HepG2 (cell line): ENCODE results near the gene CKS2. TPM values are rescaled to one million over a fixed set of nuclear protein-coding genes. Genes with fewer than 3 reads are reported as not detected.

Source experiments
- ATAC-seq: fragments of 200-7000 bp; cut with Tn5 transposase; 3 replicates; pipeline ENCODE4 v1.9.1; 2020; ENCODE audit warnings: mild to moderate bottlenecking, moderate library complexity
- BruUV-seq: library from RNA; stranded (reverse); fragments of 400-500 nt; replicated peaks from 2 replicates; lab custom pipeline; 2021; lab: Mats Ljungman, UMichigan
- CTCF ChIA-PET: fragments of 300-600 bp; formaldehyde crosslinking; extraction: SDS; loops from one replicate; lab custom pipeline; 2021; ENCODE audit warnings: low total read pairs, inconsistent platforms, low intra/inter-chr PET ratio; lab: Yijun Ruan, JAX
- POLR2A ChIA-PET: fragments of 350-600 bp; sonication (Branson Sonifier 250); formaldehyde crosslinking; loops from one replicate; lab custom pipeline; 2020; ENCODE audit warnings: antibody characterized with exemption, inconsistent platforms; lab: Yijun Ruan, JAX
- DNase-seq: peaks from one replicate; pipeline ENCODE4 v3.0.0-alpha.2; 2015; ENCODE audit warnings: low spot score
- FAIRE-seq: peaks from 3 replicates; lab custom pipeline; 2011; peaks lifted over from hg19 to GRCh38; lab: Jason Lieb, UNC
- H2AFZ ChIP-seq: one replicate; pipeline ENCODE4 v1.6.1; 2011; ENCODE audit warnings: low read length, inconsistent platforms
- H3K27ac ChIP-seq: fragments of 300-600 bp; 3 replicates; pipeline ENCODE4 v1.8.0; 2011; ENCODE audit warnings: mixed run types, mild to moderate bottlenecking, mixed read lengths, low read length, inconsistent platforms; ENCODE audit not compliant: insufficient read depth; ENCODE audit errors: extremely low read length
- H3K27me3 ChIP-seq, 2 experiments: fragments of 200-600 bp in 1 of 2; 2 replicates in 1 of 2; 3 replicates in 1 of 2; pipeline versions ENCODE4 v1.6.0 to v1.8.0; 2011; ENCODE audit warnings: low read length in 2 of 2, mild to moderate bottlenecking in 2 of 2, moderate library complexity in 2 of 2, inconsistent platforms in 1 of 2; ENCODE audit not compliant: insufficient read depth in 2 of 2, control insufficient read depth in 1 of 2
- H3K36me3 ChIP-seq, 2 experiments: fragments of 200-600 bp in 1 of 2; replicated peaks in 1 of 2; 2 replicates in 1 of 2; 3 replicates in 1 of 2; pipeline versions ENCODE4 v1.5.1 to v1.8.0; 2011; ENCODE audit warnings: low read length in 2 of 2, inconsistent platforms in 1 of 2; ENCODE audit not compliant: insufficient read depth in 2 of 2, control insufficient read depth in 1 of 2
- H3K4me1 ChIP-seq: 2 replicates; pipeline ENCODE4 v1.5.1; 2012; ENCODE audit warnings: low read length, inconsistent platforms; ENCODE audit not compliant: insufficient read depth
- H3K4me2 ChIP-seq: 2 replicates; pipeline ENCODE4 v1.6.0; 2011; ENCODE audit warnings: low read depth, low read length, inconsistent platforms
- H3K4me3 ChIP-seq, 3 experiments: fragments of 200-600 bp in 1 of 3; sonication (generic), shearing (Covaris generic) in 1 of 3; replicated peaks in 1 of 3; 2 replicates each; pipeline ENCODE4 v1.5.1; 2011 to 2016; ENCODE audit warnings: low read length in 3 of 3, inconsistent platforms in 2 of 3, low read depth in 2 of 3, mild to moderate bottlenecking in 2 of 3, control low read depth in 1 of 3, mixed read lengths in 1 of 3; ENCODE audit not compliant: insufficient read depth in 1 of 3
- H3K79me2 ChIP-seq: one replicate; pipeline ENCODE4 v1.6.1; 2011; ENCODE audit warnings: low read length, inconsistent platforms; ENCODE audit not compliant: insufficient read depth
- H3K9ac ChIP-seq: 2 replicates; pipeline ENCODE4 v1.6.0; 2011; ENCODE audit warnings: mild to moderate bottlenecking, low read depth, low read length, inconsistent platforms; ENCODE audit not compliant: insufficient read depth
- H3K9me3 ChIP-seq: 2 replicates; pipeline ENCODE4 v1.5.1; 2012; ENCODE audit warnings: mild to moderate bottlenecking, low read length
- H4K20me1 ChIP-seq: 2 replicates; pipeline ENCODE4 v1.6.0; 2011; ENCODE audit warnings: inconsistent platforms, mild to moderate bottlenecking, low read length, moderate library complexity; ENCODE audit not compliant: insufficient read depth
- BRCA1 ChIP-seq: sonication (generic); formaldehyde crosslinking; IDR thresholded peaks from 2 replicates; pipeline ENCODE4 v1.4.0; 2020; ENCODE audit warnings: missing genetic modification reagents
- CSRNP2 ChIP-seq: sonication (generic); formaldehyde crosslinking; conservative IDR thresholded peaks from 2 replicates; pipeline ENCODE4 v1.8.0; 2022; ENCODE audit warnings: low read depth, missing genetic modification reagents
- MEF2D ChIP-seq: sonication (generic); formaldehyde crosslinking; IDR thresholded peaks from 2 replicates; pipeline ENCODE4 v1.5.1; 2020; ENCODE audit warnings: mild to moderate bottlenecking, missing genetic modification reagents
- NR2F2 ChIP-seq: IDR thresholded peaks from 2 replicates; pipeline ENCODE4 v1.6.1; 2012; ENCODE audit warnings: low read depth, inconsistent platforms, borderline replicate concordance
- PRDM15 ChIP-seq: sonication (generic); formaldehyde crosslinking; IDR thresholded peaks from 2 replicates; pipeline ENCODE4 v1.4.0; 2020; ENCODE audit warnings: missing genetic modification reagents
- RARG ChIP-seq: sonication (generic); formaldehyde crosslinking; IDR thresholded peaks from 2 replicates; pipeline ENCODE4 v1.4.0; 2020; ENCODE audit warnings: low read depth, mild to moderate bottlenecking, missing genetic modification reagents
- ZBTB33 ChIP-seq: sonication (generic); formaldehyde crosslinking; IDR thresholded peaks from 2 replicates; pipeline ENCODE4 v1.4.0; 2020; ENCODE audit warnings: missing genetic modification reagents
- ZBTB46 ChIP-seq: sonication (generic); formaldehyde crosslinking; IDR thresholded peaks from 2 replicates; pipeline ENCODE4 v1.4.0; 2020; ENCODE audit warnings: mild to moderate bottlenecking, missing genetic modification reagents, borderline replicate concordance
- ZNF225 ChIP-seq: sonication (generic); formaldehyde crosslinking; IDR thresholded peaks from 2 replicates; pipeline ENCODE4 v1.4.0; 2020; ENCODE audit warnings: mild to moderate bottlenecking, missing genetic modification reagents
- ZNF709 ChIP-seq: sonication (generic); formaldehyde crosslinking; IDR thresholded peaks from 2 replicates; pipeline ENCODE4 v1.5.0; 2020; ENCODE audit warnings: mild to moderate bottlenecking, missing genetic modification reagents
- ZNF75D ChIP-seq: sonication (generic); formaldehyde crosslinking; IDR thresholded peaks from 2 replicates; pipeline ENCODE4 v1.8.1; 2023; ENCODE audit warnings: missing genetic modification reagents, mild to moderate bottlenecking, borderline replicate concordance
- WGBS: methylation state at CpG from one replicate; pipeline ENCODE4 v1.1.6; 2017; ENCODE audit warnings: low lambda C conversion rate; 5-methylcytosine and 5-hydroxymethylcytosine counted together
- in situ Hi-C: cut with HindIII; loops from 2 replicates; pipeline ENCODE4 v1.10.0; 2017; ENCODE audit warnings: low pct_unique_long_range_greater_than_20kb; ENCODE audit not compliant: extremely low pct_ligation_motif_present
- intact Hi-C: fragments of 100-400 bp; cut with micrococcal nuclease; formaldehyde crosslinking; loops from one replicate; pipeline ENCODE4 v1.10.0; 2022; ENCODE audit not compliant: unreplicated experiment
- polyA plus RNA-seq, 8 experiments: library from polyadenylated mRNA; depleted of rRNA in 3 of 8; stranded (reverse) in 7 of 8; unstranded in 1 of 8; fragments of >200 nt; fragmentation: Illumina TruSeq in 4 of 8; extraction: Trizol in 4 of 8; gene quantifications; 2 replicates each; pipeline versions ENCODE4 v1.2.1 to v1.2.3, GENCODE V29; 2011 to 2016; ENCODE audit warnings: low read depth in 4 of 8, missing spikeins in 1 of 8, mixed read lengths in 1 of 8; ENCODE audit not compliant: insufficient read depth in 1 of 8
- total RNA-seq, 5 experiments: library from RNA; depleted of rRNA; stranded (reverse); fragments of >200 nt; fragmentation: Illumina TruSeq; extraction: Trizol; gene quantifications; 2 replicates each; pipeline ENCODE4 v1.2.3, GENCODE V29; 2016; ENCODE audit warnings: low read depth in 1 of 5

Gene CKS2
- total and polyA plus RNA-seq, 2 of the 13 experiments (the other 11 are each of a cell fraction or from before 2014, with no cell fraction given), result 251 to 317 TPM

GRCh38 chr9:89293014-89293413, 18.0 kb upstream of the CKS2 start:
- no peaks in the 10 kb centered on the region for H3K27me3 ChIP-seq
- TF ChIP-seq ZNF709, result no peak
- TF ChIP-seq NR2F2, result no peak
- TF ChIP-seq RARG (CRISPR knock-in tag), result no peak
- no peak for TF ChIP-seq ZNF75D (CRISPR knock-in tag)
- TF ChIP-seq ZBTB46 (CRISPR knock-in tag), result no peak
- no peak for TF ChIP-seq BRCA1 (CRISPR knock-in tag)
- TF ChIP-seq ZNF225 (CRISPR knock-in tag), result no peak
- TF ChIP-seq MEF2D (CRISPR knock-in tag), result no peak
- TF ChIP-seq CSRNP2 (CRISPR knock-in tag), result no peak
- TF ChIP-seq ZBTB33, result no peak
- TF ChIP-seq PRDM15 (CRISPR knock-in tag), result no peak
- CTCF ChIA-PET, result no interaction called here
- ATAC-seq (no peak), DNase-seq (no peak), FAIRE-seq (no peak)
- H3K79me2 ChIP-seq, result no peaks in the 10 kb centered on the region
- H3K4me3 ChIP-seq, result no peak overlapping the region
- in situ Hi-C loops, result no loop called here
- no peak overlapping the region for H3K27ac ChIP-seq
- no peaks in the 10 kb centered on the region for H3K36me3 ChIP-seq
- no peak overlapping the region for H3K9ac ChIP-seq
- H4K20me1 ChIP-seq, result no peaks in the 10 kb centered on the region
- WGBS, result 53% methylated on average over 1 of the region's 1 CpG
- no peak overlapping the region for H2AFZ ChIP-seq
- no peak overlapping the region for H3K4me2 ChIP-seq
- H3K9me3 ChIP-seq, result no peaks in the 10 kb centered on the region
- intact Hi-C loops, result no loop called here
- no TSS peak for BruUV-seq
- POLR2A ChIA-PET, result interaction anchor here (0.7 kb wide), 1 partner anchor 492 kb away, joined by 3 read pairs; no protein-coding TSS in a partner anchor
- no peaks in the 10 kb centered on the region for H3K4me1 ChIP-seq
